Adipocyte (in vitro differentiated cells): Measurements from ENCODE around the gene WFS1.

ENCODE experiments used
- DNase-seq: peaks from one replicate; pipeline ENCODE4 v3.0.0-alpha.2; 2015; ENCODE audit warnings: low read depth
- H3K27me3 ChIP-seq: replicated peaks from 2 replicates; pipeline ENCODE4 v1.7.0; 2013; ENCODE audit warnings: mild to moderate bottlenecking, low read length, moderate library complexity; ENCODE audit not compliant: control insufficient read depth, insufficient read depth
- H3K36me3 ChIP-seq: 2 replicates; pipeline ENCODE4 v1.7.0; 2013; ENCODE audit warnings: low read length, mild to moderate bottlenecking, moderate library complexity; ENCODE audit not compliant: control insufficient read depth, insufficient read depth, severe bottlenecking
- H3K4me1 ChIP-seq: 2 replicates; pipeline ENCODE4 v1.7.0; 2013; ENCODE audit warnings: mild to moderate bottlenecking, low read length, moderate library complexity; ENCODE audit not compliant: control insufficient read depth, insufficient read depth
- H3K4me3 ChIP-seq: 2 replicates; pipeline ENCODE4 v1.7.0; 2013; ENCODE audit warnings: mild to moderate bottlenecking, low read length, moderate library complexity
- H3K9ac ChIP-seq: 2 replicates; pipeline ENCODE4 v1.7.0; 2013; ENCODE audit warnings: mild to moderate bottlenecking, low read length, moderate library complexity
- H3K9me3 ChIP-seq: 2 replicates; pipeline ENCODE4 v1.7.0; 2013; ENCODE audit warnings: mild to moderate bottlenecking, low read length, moderate library complexity; ENCODE audit not compliant: control insufficient read depth

WFS1 gene

GRCh38 chr4:6287017-6287788 is 17.6 kb downstream of the WFS1 start:
- no peak overlapping the region for H3K9ac ChIP-seq
- no peaks in the 10 kb centered on the region for H3K27me3 ChIP-seq
- no peak overlapping the region for H3K4me3 ChIP-seq
- DNase-seq: no peak
- peaks cover 90% of the 10 kb centered on the region for H3K36me3 ChIP-seq
- peaks cover 7% of the 10 kb centered on the region for H3K4me1 ChIP-seq
- no peaks in the 10 kb centered on the region for H3K9me3 ChIP-seq

GRCh38 chr4:6288342-6288741 is 18.7 kb downstream of the WFS1 start:
- Histone ChIP-seq H3K9me3 (no peaks in the 10 kb centered on the region), H3K9ac (no peak overlapping the region), H3K27me3 (no peaks in the 10 kb centered on the region), H3K36me3 (peaks cover 93% of the 10 kb centered on the region), H3K4me3 (no peak overlapping the region), H3K4me1 (no peaks in the 10 kb centered on the region)
- no peak for DNase-seq

GRCh38 chr4:6288871-6289270 is 19.2 kb downstream of the WFS1 start:
- Histone ChIP-seq H3K36me3 (peaks cover 94% of the 10 kb centered on the region), H3K4me3 (no peak overlapping the region), H3K9ac (no peak overlapping the region), H3K4me1 (no peaks in the 10 kb centered on the region), H3K9me3 (no peaks in the 10 kb centered on the region), H3K27me3 (no peaks in the 10 kb centered on the region)
- DNase-seq: no peak

GRCh38 chr4:6290256-6290655 is 20.6 kb downstream of the WFS1 start:
- DNase-seq: no peak
- Histone ChIP-seq H3K4me3 (no peak overlapping the region), H3K4me1 (no peaks in the 10 kb centered on the region), H3K36me3 (peaks cover 99% of the 10 kb centered on the region), H3K9me3 (no peaks in the 10 kb centered on the region), H3K27me3 (no peaks in the 10 kb centered on the region), H3K9ac (no peak overlapping the region)

GRCh38 chr4:6290769-6291547 is 21.3 kb downstream of the WFS1 start:
- Histone ChIP-seq H3K9me3 (no peaks in the 10 kb centered on the region), H3K9ac (no peak overlapping the region), H3K27me3 (no peaks in the 10 kb centered on the region), H3K4me1 (no peaks in the 10 kb centered on the region), H3K36me3 (peaks cover 99% of the 10 kb centered on the region), H3K4me3 (no peak overlapping the region)
- DNase-seq: no peak

GRCh38 chr4:6291784-6292297 is 22.2 kb downstream of the WFS1 start:
- H3K36me3 ChIP-seq: peaks cover 99% of the 10 kb centered on the region
- no peak overlapping the region for H3K4me3 ChIP-seq
- no peaks in the 10 kb centered on the region for H3K4me1 ChIP-seq
- H3K27me3 ChIP-seq: no peaks in the 10 kb centered on the region
- no peaks in the 10 kb centered on the region for H3K9me3 ChIP-seq
- DNase-seq: no peak
- no peak overlapping the region for H3K9ac ChIP-seq

GRCh38 chr4:6292376-6293096 is 22.9 kb downstream of the WFS1 start:
- Histone ChIP-seq H3K27me3 (no peaks in the 10 kb centered on the region), H3K9ac (no peak overlapping the region), H3K4me3 (no peak overlapping the region), H3K4me1 (no peaks in the 10 kb centered on the region), H3K9me3 (no peaks in the 10 kb centered on the region), H3K36me3 (peaks cover 98% of the 10 kb centered on the region)
- DNase-seq: no peak

- H3K9me3 ChIP-seq: no peaks in the 10 kb centered on the region
- H3K36me3 ChIP-seq: peaks cover 99% of the 10 kb centered on the region
- DNase-seq: no peak
- no peaks in the 10 kb centered on the region for H3K4me1 ChIP-seq
- no peak overlapping the region for H3K4me3 ChIP-seq
- no peaks in the 10 kb centered on the region for H3K27me3 ChIP-seq
- H3K9ac ChIP-seq: no peak overlapping the region
Observed at GRCh38 chr4:6293097-6293445, 23.4 kb downstream of the WFS1 start.

- no peak for DNase-seq
- Histone ChIP-seq H3K27me3 (no peaks in the 10 kb centered on the region), H3K4me3 (no peak overlapping the region), H3K4me1 (no peaks in the 10 kb centered on the region), H3K9me3 (no peaks in the 10 kb centered on the region), H3K9ac (no peak overlapping the region), H3K36me3 (peaks cover 99% of the 10 kb centered on the region)
Observed at GRCh38 chr4:6293661-6294060, 24.0 kb downstream of the WFS1 start.

- no peak for DNase-seq
- Histone ChIP-seq H3K4me3 (no peak overlapping the region), H3K9ac (no peak overlapping the region), H3K36me3 (peaks cover 92% of the 10 kb centered on the region), H3K4me1 (no peaks in the 10 kb centered on the region), H3K27me3 (no peaks in the 10 kb centered on the region), H3K9me3 (no peaks in the 10 kb centered on the region)
Observed at GRCh38 chr4:6294705-6295421, 25.2 kb downstream of the WFS1 start.

DNA sequence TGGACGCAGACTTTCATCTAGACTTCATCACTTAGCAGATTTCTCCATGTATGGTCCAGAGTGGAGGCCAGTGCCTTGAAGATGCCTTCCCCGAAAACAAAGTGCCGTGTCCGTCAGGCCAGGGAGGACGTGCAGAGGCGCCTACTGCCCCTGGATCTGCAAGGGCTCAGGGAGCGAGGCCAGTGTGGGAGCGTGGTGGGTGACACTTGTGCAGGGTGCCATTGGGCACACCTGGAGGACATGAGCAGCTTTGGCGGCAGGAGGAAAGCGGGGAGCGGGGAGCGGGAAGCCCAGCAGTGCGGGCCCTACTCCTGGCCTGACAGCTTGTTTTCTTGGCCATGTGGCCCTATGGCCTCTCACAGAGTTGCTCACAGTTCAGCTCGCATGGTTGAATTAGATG is 25.8 kb downstream of the WFS1 start:
- peaks cover 89% of the 10 kb centered on the region for H3K36me3 ChIP-seq
- no peak overlapping the region for H3K4me3 ChIP-seq
- H3K27me3 ChIP-seq: no peaks in the 10 kb centered on the region
- DNase-seq: no peak
- H3K4me1 ChIP-seq: no peaks in the 10 kb centered on the region
- H3K9ac ChIP-seq: no peak overlapping the region
- no peaks in the 10 kb centered on the region for H3K9me3 ChIP-seq
